HG03175 (cell line): ENCODE measurements around the gene CHSY3.
A peak's percentile ranks its signal among the peaks of the same experiment; 100 is the strongest.
"Not testable (repeated sequence)": the region's sequence is repeated elsewhere in the genome, so short reads cannot be mapped to it uniquely, and the experiment has no call there.

Experiments used
- ATAC-seq: cut with Tn5 transposase; IDR thresholded peaks from one replicate; pipeline ENCODE4 v1.9.1; 2021; ENCODE audit warnings: mild to moderate bottlenecking, moderate library complexity; ENCODE audit not compliant: unreplicated experiment

The CHSY3 gene

GRCh38 chr5:130155345-130156011 is 251.2 kb downstream of the CHSY3 start:
- no peak for ATAC-seq

- no peak for ATAC-seq
Observed at GRCh38 chr5:130158036-130158435, 253.8 kb downstream of the CHSY3 start.

- ATAC-seq, result no peak
Observed at GRCh38 chr5:130159968-130160367, 255.7 kb downstream of the CHSY3 start.

GRCh38 chr5:130164966-130165365 is 260.7 kb downstream of the CHSY3 start:
- no peak for ATAC-seq

- ATAC-seq, result no peak
Observed at GRCh38 chr5:130166839-130167490, 262.7 kb downstream of the CHSY3 start.

- no peak for ATAC-seq
Observed at GRCh38 chr5:130168211-130168610, 263.9 kb downstream of the CHSY3 start.

- ATAC-seq, result no peak
Observed at GRCh38 chr5:130171699-130172098, 267.4 kb downstream of the CHSY3 start.

- ATAC-seq, result no peak
Observed at GRCh38 chr5:130183115-130183514, 278.9 kb downstream of the CHSY3 start.

GRCh38 chr5:130189961-130190360 is 285.7 kb downstream of the CHSY3 start:
- ATAC-seq, result no peak

GRCh38 chr5:130198927-130199326 is 294.7 kb downstream of the CHSY3 start:
- ATAC-seq, result peak; percentile 72

GRCh38 chr5:130206686-130207085 is 302.4 kb downstream of the CHSY3 start:
- ATAC-seq, result no peak

GRCh38 chr5:130213607-130214006 is 309.3 kb downstream of the CHSY3 start:
- no peak for ATAC-seq

GRCh38 chr5:130216286-130216685 is 312.0 kb downstream of the CHSY3 start:
- ATAC-seq, result no peak

- no peak for ATAC-seq
Observed at GRCh38 chr5:130222573-130222972, 318.3 kb downstream of the CHSY3 start.

- not testable (repeated sequence) for ATAC-seq
Observed at GRCh38 chr5:130226556-130226955, 322.3 kb downstream of the CHSY3 start.

- no peak for ATAC-seq
Observed at GRCh38 chr5:130227699-130228098, 323.4 kb downstream of the CHSY3 start.

GRCh38 chr5:130231786-130232185 is 327.5 kb downstream of the CHSY3 start:
- ATAC-seq, result no peak

- ATAC-seq, result no peak
Observed at GRCh38 chr5:130234816-130235215, 330.6 kb downstream of the CHSY3 start.
